SU-DHL-6 (cell line): ENCODE data around the gene ARHGAP29.

ENCODE experiments used
- H2AFZ ChIP-seq: fragments of 200-600 bp; sonication (generic); 2 replicates; pipeline ENCODE4 v1.6.1; 2014; ENCODE audit warnings: low read depth, mild to moderate bottlenecking, moderate library complexity, mixed read lengths, antibody characterized with exemption, low read length; ENCODE audit not compliant: severe bottlenecking
- H3F3A ChIP-seq: fragments of 200-600 bp; shearing (Covaris generic); 2 replicates; pipeline ENCODE4 v1.6.0; 2016; ENCODE audit warnings: antibody characterized with exemption, mild to moderate bottlenecking; ENCODE audit not compliant: insufficient read depth
- H3K27ac ChIP-seq: fragments of 200-600 bp; sonication (generic); 2 replicates; pipeline ENCODE4 v1.5.1; 2016; ENCODE audit warnings: low read depth, mild to moderate bottlenecking, low read length, moderate library complexity, mixed read lengths
- H3K27me3 ChIP-seq: fragments of 200-600 bp; sonication (generic), shearing (Covaris generic); 2 replicates; pipeline ENCODE4 v1.6.0; 2014; ENCODE audit warnings: mild to moderate bottlenecking, low read length
- H3K36me3 ChIP-seq: fragments of 200-600 bp; sonication (generic); 2 replicates; pipeline ENCODE4 v1.6.1; 2014; ENCODE audit warnings: mild to moderate bottlenecking, low read length, mixed read lengths
- H3K4me2 ChIP-seq: fragments of 300-600, 200-600 bp; shearing (Covaris generic), sonication (generic); 2 replicates; pipeline ENCODE4 v1.6.0; 2014; ENCODE audit warnings: low read length, low read depth, mild to moderate bottlenecking; ENCODE audit not compliant: poor library complexity, severe bottlenecking
- H3K4me3 ChIP-seq: fragments of 200-600 bp; sonication (generic); 2 replicates; pipeline ENCODE4 v1.5.1; 2014; ENCODE audit warnings: antibody characterized with exemption, low read length, mild to moderate bottlenecking, mixed read lengths; ENCODE audit not compliant: insufficient read depth, poor library complexity, severe bottlenecking
- H3K79me2 ChIP-seq: fragments of 200-600 bp; sonication (generic); 2 replicates; pipeline ENCODE4 v1.6.1; 2014; ENCODE audit warnings: mild to moderate bottlenecking, low read length, moderate library complexity; ENCODE audit not compliant: insufficient read depth
- H3K9ac ChIP-seq: fragments of 200-600 bp; sonication (generic); 2 replicates; pipeline ENCODE4 v1.7.0; 2014; ENCODE audit warnings: mild to moderate bottlenecking, low read length
- H3K9me2 ChIP-seq: fragments of 200-600 bp; sonication (generic); replicated peaks from 2 replicates; pipeline ENCODE4 v1.6.1; 2014; ENCODE audit warnings: low read length; ENCODE audit not compliant: insufficient read depth
- H3K9me3 ChIP-seq: fragments of 200-600 bp; sonication (generic); 2 replicates; pipeline ENCODE4 v1.6.1; 2014; ENCODE audit warnings: low read length, mixed read lengths; ENCODE audit not compliant: insufficient read depth
- H4K20me1 ChIP-seq: fragments of 200-600 bp; sonication (generic); 2 replicates; pipeline ENCODE4 v1.6.1; 2014; ENCODE audit warnings: low read depth, mild to moderate bottlenecking, antibody characterized with exemption, low read length, moderate library complexity, mixed read lengths
- CTCF ChIP-seq: fragments of 200-600 bp; sonication (generic); IDR thresholded peaks from one replicate; pipeline ENCODE4 v1.5.1; 2017; ENCODE audit warnings: antibody characterized with exemption, mild to moderate bottlenecking, low read length, moderate library complexity; ENCODE audit not compliant: insufficient read depth, poor library complexity, severe bottlenecking
- EZH2phosphoT487 ChIP-seq: fragments of 200-600 bp; sonication (generic), shearing (Covaris generic); conservative IDR thresholded peaks from 2 replicates; pipeline ENCODE4 v1.6.1; 2018; ENCODE audit warnings: mild to moderate bottlenecking, antibody characterized with exemption, low read length, moderate library complexity, mixed read lengths

ARHGAP29 gene

GRCh38 chr1:94146273-94146672, 91.1 kb downstream of the ARHGAP29 start:
- no peaks in the 10 kb centered on the region for H3F3A ChIP-seq
- H3K27ac ChIP-seq: no peak overlapping the region
- H2AFZ ChIP-seq: no peak overlapping the region
- TF ChIP-seq EZH2phosphoT487 (no peak), CTCF (no peak)
- H4K20me1 ChIP-seq: no peaks in the 10 kb centered on the region
- no peaks in the 10 kb centered on the region for H3K79me2 ChIP-seq
- H3K9me2 ChIP-seq: no peaks in the 10 kb centered on the region
- no peaks in the 10 kb centered on the region for H3K27me3 ChIP-seq
- no peaks in the 10 kb centered on the region for H3K9me3 ChIP-seq
- H3K4me3 ChIP-seq: no peak overlapping the region
- H3K9ac ChIP-seq: no peak overlapping the region
- H3K4me2 ChIP-seq: no peak overlapping the region
- no peaks in the 10 kb centered on the region for H3K36me3 ChIP-seq

- H3K9me2 ChIP-seq: no peaks in the 10 kb centered on the region
- no peak for TF ChIP-seq EZH2phosphoT487
- H3K36me3 ChIP-seq: no peaks in the 10 kb centered on the region
- no peak overlapping the region for H3K4me2 ChIP-seq
- no peaks in the 10 kb centered on the region for H3K9me3 ChIP-seq
- no peaks in the 10 kb centered on the region for H3F3A ChIP-seq
- no peak overlapping the region for H3K9ac ChIP-seq
- no peaks in the 10 kb centered on the region for H3K27me3 ChIP-seq
- no peaks in the 10 kb centered on the region for H3K79me2 ChIP-seq
- H2AFZ ChIP-seq: no peak overlapping the region
- no peaks in the 10 kb centered on the region for H4K20me1 ChIP-seq
- H3K27ac ChIP-seq: no peak overlapping the region
- H3K4me3 ChIP-seq: no peak overlapping the region
Measured at GRCh38 chr1:94144836-94145235, 92.5 kb downstream of the ARHGAP29 start.

- no peaks in the 10 kb centered on the region for H3K79me2 ChIP-seq
- no peaks in the 10 kb centered on the region for H3K9me3 ChIP-seq
- H3K4me2 ChIP-seq: no peak overlapping the region
- TF ChIP-seq CTCF (no peak), EZH2phosphoT487 (no peak)
- no peak overlapping the region for H3K4me3 ChIP-seq
- H3F3A ChIP-seq: no peaks in the 10 kb centered on the region
- no peaks in the 10 kb centered on the region for H4K20me1 ChIP-seq
- no peak overlapping the region for H3K27ac ChIP-seq
- no peaks in the 10 kb centered on the region for H3K9me2 ChIP-seq
- no peaks in the 10 kb centered on the region for H3K27me3 ChIP-seq
- H3K36me3 ChIP-seq: no peaks in the 10 kb centered on the region
- no peak overlapping the region for H3K9ac ChIP-seq
- H2AFZ ChIP-seq: no peak overlapping the region
Measured at GRCh38 chr1:94143809-94144176, 93.6 kb downstream of the ARHGAP29 start.

GRCh38 chr1:94143173-94143808, 94.1 kb downstream of the ARHGAP29 start:
- Histone ChIP-seq H3K36me3 (no peaks in the 10 kb centered on the region), H3K4me2 (no peak overlapping the region), H3K4me3 (no peak overlapping the region), H3K9me2 (no peaks in the 10 kb centered on the region), H3F3A (no peaks in the 10 kb centered on the region), H4K20me1 (no peaks in the 10 kb centered on the region), H3K9ac (no peak overlapping the region), H3K27ac (no peak overlapping the region), H3K27me3 (no peaks in the 10 kb centered on the region), H3K9me3 (no peaks in the 10 kb centered on the region), H3K79me2 (no peaks in the 10 kb centered on the region), H2AFZ (no peak overlapping the region)
- no peak for TF ChIP-seq EZH2phosphoT487
- TF ChIP-seq CTCF: no peak
